Measurements from ENCODE around the gene PPT1. TPM values are rescaled to one million over a fixed set of nuclear protein-coding genes. Genes with fewer than 3 reads are reported as not detected.

PPT1 gene
- total RNA-seq, 1 donor from 2014 or later, result 37.7 TPM

DNA sequence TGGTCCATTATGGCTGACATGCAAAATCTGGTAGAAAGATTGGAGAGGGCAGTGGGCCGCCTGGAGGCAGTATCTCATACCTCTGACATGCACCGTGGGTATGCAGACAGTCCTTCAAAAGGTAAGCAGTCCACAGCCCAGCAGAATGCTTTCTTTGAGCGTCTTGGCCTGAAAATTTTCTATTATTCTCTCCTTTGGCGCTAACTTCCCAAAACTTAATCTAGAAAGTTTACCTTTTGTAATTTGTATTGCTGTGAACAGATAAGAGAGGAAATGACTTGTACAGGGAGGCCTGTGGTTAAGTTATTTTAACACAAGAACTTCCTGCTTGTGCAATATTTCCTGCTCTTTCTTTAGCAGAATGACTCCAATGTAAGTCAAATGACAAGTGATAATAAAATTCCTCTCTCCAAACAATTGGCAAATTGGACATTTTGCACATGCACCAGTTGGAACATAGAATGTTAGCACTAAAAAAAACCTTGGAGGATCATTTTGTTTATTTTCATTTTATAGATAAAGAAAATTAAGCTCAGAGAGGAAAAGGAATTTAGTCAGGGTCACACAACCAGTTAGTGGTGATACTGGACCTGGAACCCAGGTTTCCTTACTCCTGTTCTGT lies 37.6 kb downstream of the PPT1 start:
- intact Hi-C loops (cut with DNase I), result no loop called here
- peak; percentile 73 for ATAC-seq (ENCODE audit: poor library complexity)
- DNase-seq, result no peak

DNA sequence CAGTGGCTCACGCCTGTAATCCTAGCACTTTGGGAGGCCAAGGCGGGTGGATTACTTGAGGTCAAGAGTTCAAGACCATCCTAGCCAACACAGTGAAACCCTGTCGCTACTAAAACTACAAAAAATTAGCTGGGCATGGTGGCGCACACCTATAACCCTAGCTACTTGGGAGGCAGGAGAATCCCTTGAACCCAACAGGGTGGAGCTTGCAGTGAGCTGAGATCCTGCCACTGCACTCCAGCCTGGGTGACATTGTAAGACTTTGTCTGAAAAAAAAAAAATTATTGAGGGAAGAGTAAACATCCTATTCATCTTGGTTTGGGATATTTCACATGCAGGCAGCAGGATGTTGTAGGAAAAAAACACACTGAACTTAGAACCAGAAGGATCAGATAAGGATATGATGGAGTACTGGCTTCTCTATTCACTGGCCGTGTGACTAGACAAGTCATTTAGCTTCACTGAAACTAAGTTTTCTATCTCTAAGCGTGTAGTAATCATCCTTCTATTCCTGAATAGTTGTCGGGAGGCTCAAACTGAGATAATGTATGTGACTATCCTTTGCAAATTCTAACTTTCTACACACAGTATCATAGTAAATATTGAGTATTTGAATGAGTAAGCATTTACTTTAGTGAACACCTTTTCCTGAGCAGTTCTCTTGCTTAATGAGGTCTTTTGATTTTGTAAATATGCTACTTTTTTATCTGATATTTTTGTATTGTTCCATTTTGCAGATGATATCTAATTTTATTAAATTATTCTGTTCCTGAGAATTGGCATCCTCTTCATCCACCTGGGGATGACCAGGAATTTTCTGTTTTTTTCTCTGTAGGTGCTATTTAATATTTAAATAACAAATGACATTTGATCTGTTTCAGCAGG lies 38.4 kb downstream of the PPT1 start:
- no peak for ATAC-seq (ENCODE audit: poor library complexity)
- intact Hi-C loops (cut with DNase I), result no loop called here
- no peak for DNase-seq

DNA sequence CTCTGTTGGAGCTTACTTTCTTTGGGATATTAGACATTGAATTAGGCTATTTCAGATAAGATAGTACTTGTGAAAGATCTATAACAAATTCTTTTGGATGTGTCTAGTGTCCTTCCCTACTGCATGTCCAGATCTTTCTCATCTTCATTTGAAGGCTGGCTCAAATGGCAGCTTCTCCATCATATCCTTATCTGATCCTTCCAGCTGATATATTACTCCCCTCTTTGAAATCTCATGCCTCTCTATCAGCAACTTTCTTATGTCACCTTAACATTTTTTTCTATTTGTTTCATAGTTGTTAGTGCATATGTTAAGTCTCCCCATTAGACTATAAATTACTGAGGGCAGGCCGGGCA lies 39.0 kb downstream of the PPT1 start:
- no peak for ATAC-seq (ENCODE audit: poor library complexity)
- no peak for DNase-seq
- intact Hi-C loops (cut with DNase I), result no loop called here

DNA sequence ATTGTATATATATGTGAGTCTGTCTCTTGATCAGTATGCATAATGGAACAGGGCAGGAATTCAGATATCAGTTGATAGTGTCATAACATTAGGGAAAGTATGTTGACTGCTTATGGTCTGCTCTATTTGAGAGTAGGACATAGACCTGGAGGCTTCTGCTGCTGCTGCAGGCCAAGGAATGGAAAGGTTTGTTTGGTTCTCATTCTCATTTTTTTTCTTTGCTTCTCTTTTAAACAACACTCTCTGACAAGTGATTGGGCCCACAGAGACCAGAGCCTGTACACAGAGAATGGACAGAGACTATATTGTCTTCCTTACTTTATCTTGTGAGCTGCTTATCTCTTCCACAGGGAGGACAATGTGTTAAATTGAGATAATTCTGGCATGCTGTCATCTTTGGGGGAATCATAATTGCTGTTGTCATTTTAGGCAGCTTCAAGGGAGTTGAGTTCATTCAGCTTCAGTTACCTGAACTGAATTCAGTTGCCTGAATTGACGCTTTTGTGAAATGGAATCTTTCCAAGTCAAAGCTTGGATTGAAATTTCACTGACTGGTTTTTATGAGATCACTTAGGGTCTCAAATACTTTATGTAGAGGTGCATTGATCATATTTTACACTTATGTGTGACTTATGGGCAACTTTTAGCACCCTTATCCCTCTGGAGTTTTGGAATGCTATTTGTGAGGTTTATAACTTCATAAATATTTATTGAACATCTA lies 39.6 kb downstream of the PPT1 start:
- intact Hi-C loops (cut with DNase I), result no loop called here
- ATAC-seq (ENCODE audit: poor library complexity) (no peak), DNase-seq (no peak)

DNA sequence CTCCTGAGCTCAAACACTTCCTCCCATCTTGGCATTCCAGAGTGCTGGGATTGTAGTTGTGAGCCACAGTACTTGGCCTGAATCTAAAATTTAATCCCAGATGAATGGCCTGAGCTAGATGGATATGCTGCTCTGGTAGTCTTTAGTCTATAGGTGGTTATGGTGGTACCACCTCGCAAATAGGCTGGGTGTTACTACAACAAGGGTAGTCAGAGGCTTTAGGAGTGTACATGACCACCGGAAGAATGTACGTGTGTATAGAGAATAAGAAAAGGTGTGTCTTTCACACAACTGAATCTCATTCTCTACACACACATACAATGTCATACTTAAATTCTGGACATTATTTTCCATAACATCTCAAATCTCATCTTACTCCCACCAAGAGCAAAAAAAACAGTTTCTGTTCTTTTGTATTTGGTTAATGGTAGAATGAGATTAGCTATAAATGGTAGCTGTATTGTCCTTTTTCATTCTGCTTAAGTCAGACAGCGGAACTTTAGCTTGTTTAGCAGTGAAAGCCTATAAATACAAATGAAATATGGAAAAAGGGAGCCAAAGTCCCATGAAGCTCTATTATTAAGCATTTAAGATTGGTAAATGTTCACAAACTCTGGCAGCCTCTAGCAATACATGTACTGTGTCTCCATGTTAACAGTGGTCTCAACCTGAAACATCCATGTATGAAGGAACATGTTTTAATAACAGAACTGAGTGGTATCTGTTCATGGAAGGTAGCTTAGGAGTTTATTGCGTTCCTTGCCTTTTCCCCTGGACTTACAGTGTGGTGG lies 40.3 kb downstream of the PPT1 start:
- intact Hi-C loops (cut with DNase I), result no loop called here
- ATAC-seq (ENCODE audit: poor library complexity) (no peak), DNase-seq (no peak)

DNA sequence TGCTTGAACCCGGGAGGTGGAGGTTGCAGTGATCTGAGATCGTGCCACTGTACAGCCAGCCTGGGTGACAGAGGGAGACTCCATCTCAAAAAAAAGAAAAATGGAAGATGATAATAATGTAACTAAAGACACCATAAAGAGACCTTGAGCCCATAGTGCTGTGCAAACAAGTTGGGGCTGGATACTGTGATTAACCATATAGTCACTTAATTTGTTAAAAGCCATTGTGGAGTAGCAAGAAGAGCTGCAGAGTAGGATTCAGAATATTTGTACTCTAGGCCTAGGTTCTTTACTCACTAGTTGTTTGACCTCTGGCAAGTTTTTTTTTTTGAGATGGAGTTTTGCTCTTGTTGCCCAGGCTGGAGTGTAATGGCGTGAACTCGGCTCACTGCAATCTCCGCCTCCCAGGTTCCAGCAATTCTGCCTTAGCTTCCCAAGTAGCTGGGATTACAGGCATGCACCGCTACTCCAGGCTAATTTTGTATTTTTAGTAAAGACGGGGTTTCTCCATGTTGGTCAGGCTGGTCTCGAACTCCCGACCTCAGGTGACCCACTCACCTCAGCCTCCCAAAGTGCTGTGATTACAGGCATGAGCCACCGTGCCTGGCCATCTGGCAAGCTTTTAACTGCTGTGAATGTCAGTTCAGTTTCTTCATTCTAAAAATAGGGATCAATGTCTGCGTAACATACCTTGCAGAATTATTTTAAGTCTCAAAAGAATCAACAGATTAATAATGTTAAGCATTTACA lies 43.7 kb downstream of the PPT1 start:
- DNase-seq, result no peak
- intact Hi-C loops (cut with DNase I), result no loop called here
- peak; percentile 32 for ATAC-seq (ENCODE audit: poor library complexity)

DNA sequence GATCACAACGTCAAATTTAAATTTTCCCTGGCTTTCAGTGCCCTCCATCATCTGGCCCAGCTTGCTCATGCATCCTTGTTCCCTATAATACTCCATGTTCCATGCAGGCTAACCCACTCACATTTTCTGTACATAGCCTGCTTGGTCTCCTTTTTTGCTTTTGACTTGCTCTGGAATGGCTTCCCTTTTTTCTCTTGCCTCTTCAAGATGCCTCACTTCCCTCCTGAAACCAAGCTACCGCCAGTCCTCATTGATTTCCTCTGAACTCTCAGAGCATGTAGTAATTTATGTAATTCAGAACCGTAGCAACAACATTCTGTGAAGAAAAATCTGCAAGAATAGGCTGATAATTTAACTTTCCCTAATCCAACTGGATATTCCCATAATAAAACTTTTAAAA lies 46.2 kb downstream of the PPT1 start:
- ATAC-seq (ENCODE audit: poor library complexity), result no peak
- intact Hi-C loops (cut with DNase I), result no loop called here
- DNase-seq, result no peak

DNA sequence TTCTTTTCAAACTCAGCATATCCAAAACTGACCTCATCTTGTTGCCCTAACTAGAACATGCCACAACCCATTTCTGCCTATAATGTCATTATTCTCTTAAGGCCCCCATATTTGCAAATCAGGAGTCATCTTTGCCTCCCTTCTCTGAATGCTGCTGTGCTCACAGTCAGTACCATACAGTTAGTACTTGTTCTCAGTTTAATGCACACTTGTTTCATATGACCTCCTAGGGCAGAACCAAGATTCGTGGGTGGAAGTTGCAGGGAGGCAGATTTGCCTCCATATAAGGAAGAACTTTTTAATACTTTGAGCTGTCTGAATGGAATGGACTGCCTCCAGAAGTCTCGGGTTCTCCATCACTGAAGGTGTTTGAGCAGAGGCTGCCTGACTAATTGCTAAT lies 47.3 kb downstream of the PPT1 start:
- ATAC-seq (ENCODE audit: poor library complexity), result peak; percentile 16

DNA sequence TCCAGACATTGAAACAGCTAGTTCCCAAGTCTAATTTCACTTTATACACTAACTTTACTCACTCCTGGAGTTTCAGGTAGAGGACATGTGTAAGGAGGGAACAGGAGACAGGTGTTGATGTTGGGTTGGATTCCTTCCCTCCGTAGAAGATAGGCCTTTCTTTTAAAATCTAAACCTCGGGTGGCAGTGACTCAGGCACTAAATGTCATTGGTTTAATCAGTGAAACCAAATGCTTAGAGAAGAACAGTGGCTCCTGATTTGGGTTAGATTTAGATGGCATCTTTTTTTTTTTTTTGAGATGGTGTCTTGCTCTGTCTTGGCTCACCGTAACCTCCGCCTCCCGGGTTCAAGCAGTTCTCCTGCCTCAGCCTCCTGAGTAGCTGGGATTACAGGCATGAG lies 49.3 kb downstream of the PPT1 start:
- intact Hi-C loops (cut with DNase I), result no loop called here
- ATAC-seq (ENCODE audit: poor library complexity) (no peak), DNase-seq (no peak)

More for the DNA sequence above, 47.3 kb downstream of the PPT1 start:
- intact Hi-C loops (cut with DNase I), result no loop called here
- no peak for DNase-seq

DNA sequence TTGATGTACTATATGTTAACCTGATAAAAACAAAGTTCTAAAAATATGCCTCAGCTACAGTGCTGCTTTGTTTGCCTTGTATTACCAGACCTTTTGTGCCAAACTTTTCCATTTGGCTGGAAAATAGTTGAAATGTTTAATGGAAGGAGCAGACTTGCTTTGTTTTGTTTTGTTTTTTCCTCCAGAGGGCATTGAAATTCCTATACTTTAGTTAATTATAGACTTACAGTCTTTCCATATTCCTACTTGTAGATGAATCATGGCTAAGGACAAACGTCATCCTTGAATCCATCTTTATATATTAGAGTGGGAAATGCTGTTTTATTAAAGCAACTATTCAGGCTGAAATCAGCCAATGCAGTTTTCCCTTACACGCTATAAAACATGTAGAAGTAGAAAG lies 49.8 kb downstream of the PPT1 start:
- ATAC-seq (ENCODE audit: poor library complexity) (no peak), DNase-seq (no peak)
- intact Hi-C loops (cut with DNase I), result no loop called here

DNA sequence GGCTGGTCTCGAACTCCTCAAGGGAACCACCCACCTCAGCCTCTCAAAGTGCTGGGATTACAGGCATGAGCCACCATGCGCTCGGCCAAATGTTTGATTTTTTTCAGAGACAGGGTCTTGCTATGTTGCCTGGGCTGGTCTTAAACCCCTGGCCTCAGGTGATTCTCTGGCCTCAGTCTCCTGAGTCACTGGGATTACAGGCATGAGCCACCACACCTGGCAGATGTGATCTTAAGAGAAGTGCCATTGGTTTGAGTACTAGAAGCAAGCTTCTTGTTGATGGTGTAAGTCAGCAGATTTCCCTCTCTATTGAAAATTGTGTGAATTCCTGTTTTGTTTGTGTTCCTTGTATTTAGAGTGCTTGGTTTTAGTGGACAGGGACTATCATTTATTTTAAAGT lies 51.3 kb downstream of the PPT1 start:
- no peak for DNase-seq
- ATAC-seq (ENCODE audit: poor library complexity), result no peak
- intact Hi-C loops (cut with DNase I), result no loop called here

DNA sequence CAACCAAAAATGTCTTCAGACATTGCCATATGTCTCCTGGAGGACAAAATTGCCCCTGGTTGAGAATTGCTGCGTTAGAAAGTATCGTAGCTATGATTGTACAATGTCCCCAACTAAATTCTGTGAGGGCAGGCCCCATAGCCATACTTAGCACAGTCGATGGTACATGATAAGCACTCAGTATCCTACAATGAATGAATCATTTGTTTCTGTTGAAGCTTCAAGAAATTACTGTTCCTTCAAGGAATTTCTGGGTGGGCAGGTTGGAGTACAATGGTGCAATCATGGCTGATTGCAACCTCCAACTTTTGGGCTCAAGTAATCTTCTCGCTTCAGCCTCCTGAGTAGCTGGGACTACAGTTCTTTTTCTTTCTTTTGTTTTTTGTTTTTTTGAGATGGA lies 51.9 kb downstream of the PPT1 start:
- ATAC-seq (ENCODE audit: poor library complexity), result no peak
- no peak for DNase-seq
- intact Hi-C loops (cut with DNase I), result no loop called here

DNA sequence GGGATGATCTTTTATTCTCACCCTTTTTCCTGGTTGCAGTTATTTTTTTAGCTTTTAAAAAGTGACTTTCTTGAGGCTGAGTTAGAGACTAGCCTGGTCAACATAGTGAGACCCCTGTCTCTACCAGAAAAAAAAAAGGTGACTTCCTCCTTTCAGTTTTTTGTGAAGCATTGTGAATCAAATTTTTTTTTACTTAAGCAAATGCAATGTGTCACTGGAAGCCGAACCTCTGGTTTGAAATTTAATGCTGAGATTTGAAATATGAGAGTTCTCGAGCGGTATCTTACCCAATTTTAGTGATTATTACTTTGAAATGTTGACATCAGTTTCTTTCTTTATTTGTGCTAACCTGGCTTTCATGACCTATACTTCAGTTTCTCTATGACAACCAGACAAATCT lies 52.9 kb downstream of the PPT1 start:
- ATAC-seq (ENCODE audit: poor library complexity), result no peak
- intact Hi-C loops (cut with DNase I), result no loop called here

DNA sequence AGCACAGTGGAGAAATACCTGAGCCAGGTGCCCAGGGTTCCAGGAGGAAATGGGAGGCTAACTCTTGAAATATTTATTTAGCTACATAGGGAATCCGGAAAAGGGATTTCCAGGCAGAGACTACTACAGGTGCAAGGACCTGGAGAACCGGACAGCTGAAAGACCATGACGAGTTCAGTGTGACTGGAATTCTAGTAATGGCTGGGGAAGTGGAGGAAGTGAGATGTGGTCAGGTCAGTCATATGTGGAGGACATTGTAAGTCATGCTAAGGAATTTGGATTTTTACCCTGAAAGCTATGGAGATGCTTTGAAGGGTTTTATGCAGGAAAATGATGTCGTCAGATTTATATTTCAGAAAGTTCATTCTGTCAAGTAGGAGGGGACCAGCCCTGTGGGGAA lies 54.7 kb downstream of the PPT1 start:
- no peak for ATAC-seq (ENCODE audit: poor library complexity)
- intact Hi-C loops (cut with DNase I), result no loop called here
- no peak for DNase-seq

More for the DNA sequence above, 52.9 kb downstream of the PPT1 start:
- no peak for DNase-seq

DNA sequence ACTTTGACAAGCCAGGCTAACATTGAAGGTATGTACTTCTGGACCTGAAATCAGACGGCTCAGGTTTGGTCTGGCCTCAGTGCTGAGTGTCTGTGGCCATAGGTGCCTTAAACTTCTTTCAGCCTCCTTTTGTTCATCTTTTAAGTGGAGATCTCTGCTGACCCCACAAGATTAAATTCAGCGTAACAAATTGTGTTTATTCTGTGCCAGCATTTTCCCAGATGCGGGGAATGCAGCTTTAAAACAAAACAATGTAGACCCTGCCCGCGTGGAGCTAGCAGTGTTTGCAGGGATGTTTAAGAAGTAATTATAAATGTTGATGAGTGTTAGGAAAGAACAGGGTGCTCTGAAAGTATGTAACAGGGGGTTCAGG lies 55.6 kb downstream of the PPT1 start:
- DNase-seq (no peak), ATAC-seq (ENCODE audit: poor library complexity) (no peak)
- intact Hi-C loops (cut with DNase I), result no loop called here

DNA sequence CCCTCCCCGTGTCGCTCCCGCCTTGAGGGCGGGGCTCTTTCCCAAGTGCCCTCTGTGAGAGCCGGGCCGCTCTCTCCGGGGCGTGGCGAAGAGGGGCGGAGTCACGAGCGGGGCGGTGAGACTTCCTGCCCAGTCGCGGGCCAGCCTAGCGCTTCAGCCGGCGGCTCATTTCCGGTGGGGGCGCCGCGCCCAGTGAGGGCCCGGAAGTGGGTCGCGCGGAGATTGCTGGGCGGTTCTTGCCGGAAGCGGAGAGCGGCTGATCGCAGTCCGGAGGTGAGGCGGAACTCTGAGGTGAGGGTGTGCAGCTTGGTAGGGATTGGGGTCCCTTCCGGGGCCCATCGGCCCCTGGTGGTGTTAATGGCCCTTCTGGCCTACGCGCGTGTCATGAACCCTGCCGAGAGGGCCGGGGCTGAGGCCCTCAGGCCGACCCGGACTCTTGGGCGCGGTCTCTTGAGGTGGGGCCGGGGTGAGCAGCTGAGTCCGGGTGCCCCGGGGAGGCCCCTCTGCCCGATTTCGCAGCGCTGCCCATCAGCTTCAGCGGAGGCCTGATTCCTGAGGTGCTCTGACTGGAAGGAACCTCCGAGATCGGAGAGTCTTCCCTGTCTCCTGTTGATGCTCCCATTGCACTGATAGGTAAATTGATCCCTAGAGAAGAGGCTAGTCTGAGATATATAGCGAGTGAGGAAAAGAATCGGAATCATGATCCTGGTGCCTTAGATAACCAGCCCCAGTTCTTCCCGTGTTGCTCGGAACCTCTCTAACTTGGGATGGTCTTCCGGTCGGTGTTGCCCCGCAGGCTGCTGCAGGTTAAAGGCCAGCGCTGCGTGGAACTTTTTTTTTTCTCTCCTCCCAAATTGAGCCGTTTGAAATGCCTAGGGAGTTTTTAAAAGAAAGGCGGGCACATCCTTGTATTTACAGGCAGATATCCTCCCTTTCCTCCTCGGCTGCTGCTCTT lies 56.3 kb downstream of the PPT1 start, which contains the start of gene CAP1:
Gene CAP1 (plus strand): TSS at position 219 of the 955 bp plus-strand sequence. CDS start 18,618 bp downstream, outside the sequence.
- intact Hi-C loops (cut with DNase I), result no loop called here
- ATAC-seq (ENCODE audit: poor library complexity) (peak; percentile 93), DNase-seq (peak; percentile 100)

DNA sequence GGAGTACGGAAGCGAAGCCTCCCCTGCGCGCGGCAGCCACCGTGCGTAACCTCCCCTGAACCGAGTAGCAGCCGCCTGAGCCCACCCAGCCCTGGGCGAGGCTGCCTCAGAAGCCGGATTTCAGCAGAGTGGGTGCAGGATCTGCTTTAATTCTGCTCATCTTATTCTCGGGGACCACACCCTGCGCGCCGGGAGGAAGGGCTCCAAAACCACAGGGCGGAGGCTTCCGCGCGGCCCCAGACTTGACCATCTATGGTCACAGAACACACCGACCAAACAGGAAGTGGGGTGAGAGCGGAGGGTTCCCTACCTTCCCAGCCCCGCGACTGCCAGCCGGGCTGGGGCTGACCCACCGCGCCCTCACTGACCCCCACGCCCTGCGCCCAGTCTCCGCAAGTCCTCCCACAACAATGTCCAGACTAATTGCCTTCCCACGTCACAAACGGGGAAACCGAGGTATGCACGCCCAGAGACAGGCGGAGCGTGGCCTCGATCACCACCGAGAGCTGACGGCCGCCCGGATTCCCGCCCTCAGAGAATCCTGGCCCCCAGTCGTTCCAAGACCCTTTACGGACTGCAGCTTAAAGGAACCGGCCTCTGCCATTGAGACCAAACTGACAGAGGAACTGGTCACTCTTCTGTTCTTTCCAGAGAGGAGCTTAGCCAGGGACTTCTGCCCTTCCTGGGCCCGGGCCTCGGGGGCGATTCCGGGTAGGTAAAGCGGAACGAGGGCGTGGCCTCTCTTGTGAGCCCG lies 57.1 kb downstream of the PPT1 start:
- DNase-seq (peak; percentile 95), ATAC-seq (ENCODE audit: poor library complexity) (peak; percentile 78)
- intact Hi-C loops (cut with DNase I), result no loop called here
